ENCODE measurements around the gene SKI.

GRCh38 chr1:2270260-2271100 is 42.4 kb downstream of the SKI start:
- TF ChIP-seq CTCF (conservative IDR thresholded peaks at IDR 0.05 in 1 of 2, IDR thresholded peaks at IDR 0.05 in 1 of 2; ENCODE audit: low read depth in 1 of 2, low read length in 2 of 2) (no peak), EZH2 (IDR thresholded peaks at IDR 0.05; ENCODE audit: low read length, missing control alignments) (no peak)
